SK-N-SH (cell line): Measurements from ENCODE around the gene OR52B4. TPM values are rescaled to one million over a fixed set of nuclear protein-coding genes. Genes with fewer than 3 reads are reported as not detected.

ENCODE experiments used
- CTCF ChIA-PET: fragments of 300-600, 350-600 bp; formaldehyde crosslinking; extraction: SDS; loops from one replicate; lab custom pipeline; 2021; lab: Yijun Ruan, JAX
- POLR2A ChIA-PET: fragments of 350-600 bp; sonication (Branson Sonifier 250); formaldehyde crosslinking; extraction: SDS; loops from one replicate; lab custom pipeline; 2020; ENCODE audit warnings: antibody characterized with exemption, inconsistent platforms; lab: Yijun Ruan, JAX
- DNase-seq: peaks from one replicate; pipeline ENCODE4 v3.0.0; 2012
- H2AFZ ChIP-seq: fragments of 200-600 bp; sonication (generic); 2 replicates; pipeline ENCODE4 v1.8.1; 2016; ENCODE audit warnings: antibody characterized with exemption, mild to moderate bottlenecking, low read depth
- H3F3A ChIP-seq: fragments of 200-600 bp; sonication (generic); replicated peaks from 2 replicates; pipeline ENCODE3; 2016; ENCODE audit warnings: antibody characterized with exemption, mild to moderate bottlenecking; ENCODE audit not compliant: insufficient read depth
- H3K27ac ChIP-seq, 2 experiments: fragments of 200-500 bp in 1 of 2; fragments of 200-600 bp in 1 of 2; sonication (Bioruptor generic) in 1 of 2; sonication (generic), shearing (Covaris generic) in 1 of 2; 2 replicates each; pipeline versions ENCODE4 v1.5.1 to v1.6.1; 2014 to 2016; ENCODE audit warnings: low read depth in 2 of 2, inconsistent platforms in 1 of 2, low read length in 1 of 2, mild to moderate bottlenecking in 1 of 2, mixed read lengths in 1 of 2
- H3K27me3 ChIP-seq: fragments of 200-600 bp; sonication (generic), shearing (Covaris generic); 2 replicates; pipeline ENCODE4 v1.6.1; 2016; ENCODE audit warnings: mixed run types; ENCODE audit not compliant: insufficient read depth
- H3K36me3 ChIP-seq, 2 experiments: fragments of 200-500 bp in 1 of 2; fragments of 200-600 bp in 1 of 2; sonication (Bioruptor generic) in 1 of 2; sonication (generic) in 1 of 2; replicated peaks in 1 of 2; 2 replicates each; pipeline versions ENCODE3 to v1.5.1; 2014 to 2016; ENCODE audit warnings: low read length in 1 of 2, mild to moderate bottlenecking in 1 of 2; ENCODE audit not compliant: insufficient read depth in 2 of 2, control insufficient read depth in 1 of 2
- H3K4me1 ChIP-seq, 2 experiments: fragments of 200-500 bp in 1 of 2; fragments of 200-600 bp in 1 of 2; sonication (Bioruptor generic) in 1 of 2; sonication (generic), shearing (Covaris generic) in 1 of 2; 2 replicates each; pipeline versions ENCODE4 v1.5.1 to v1.6.1; 2014 to 2016; ENCODE audit warnings: low read depth in 1 of 2, low read length in 1 of 2, mixed run types in 1 of 2; ENCODE audit not compliant: insufficient read depth in 2 of 2, control insufficient read depth in 1 of 2
- H3K4me2 ChIP-seq: fragments of 200-600 bp; sonication (generic), shearing (Covaris generic); 2 replicates; pipeline ENCODE4 v1.6.1; 2017; ENCODE audit warnings: mixed run types
- H3K4me3 ChIP-seq, 2 experiments: fragments of 200-500 bp in 1 of 2; fragments of 200-600 bp in 1 of 2; sonication (Bioruptor generic) in 1 of 2; sonication (generic), shearing (Covaris generic) in 1 of 2; 2 replicates each; pipeline versions ENCODE4 v1.5.1 to v1.8.1; 2014 to 2016; ENCODE audit warnings: low read depth in 2 of 2, inconsistent platforms in 1 of 2, low read length in 1 of 2, mild to moderate bottlenecking in 1 of 2, mixed read lengths in 1 of 2, moderate library complexity in 1 of 2
- H3K79me2 ChIP-seq: fragments of 200-600 bp; sonication (generic); 2 replicates; pipeline ENCODE4 v1.8.1; 2017; ENCODE audit warnings: mild to moderate bottlenecking; ENCODE audit not compliant: insufficient read depth
- H3K9ac ChIP-seq: fragments of 200-600 bp; sonication (generic); 2 replicates; pipeline ENCODE4 v1.6.1; 2017; ENCODE audit warnings: mixed run types
- H3K9me2 ChIP-seq: fragments of 200-600 bp; sonication (generic); 2 replicates; pipeline ENCODE4 v1.6.1; 2017; ENCODE audit warnings: mixed run types
- H3K9me3 ChIP-seq: fragments of 200-600 bp; sonication (generic); 2 replicates; pipeline ENCODE4 v1.6.1; 2017; ENCODE audit warnings: mixed run types, mild to moderate bottlenecking, moderate library complexity
- H4K20me1 ChIP-seq: fragments of 200-600 bp; sonication (generic); 2 replicates; pipeline ENCODE4 v1.6.1; 2017; ENCODE audit warnings: mild to moderate bottlenecking, mixed run types; ENCODE audit not compliant: insufficient read depth
- ELF1 ChIP-seq: IDR thresholded peaks from 2 replicates; pipeline ENCODE4 v1.4.0; 2012
- EP300 ChIP-seq, 2 experiments: IDR thresholded peaks; 2 replicates each; pipeline versions ENCODE4 v1.4.0 to v1.6.1; 2012; ENCODE audit warnings: borderline replicate concordance in 1 of 2, low read depth in 1 of 2, low read length in 1 of 2
- EZH2phosphoT487 ChIP-seq: fragments of 200-600 bp; sonication (generic); IDR thresholded peaks from 2 replicates; pipeline ENCODE4 v1.6.1; 2017; ENCODE audit warnings: low read depth, mixed run types, mild to moderate bottlenecking, antibody characterized with exemption, moderate library complexity, borderline replicate concordance
- FOXM1 ChIP-seq: IDR thresholded peaks from 2 replicates; pipeline ENCODE4 v1.4.0; 2012; ENCODE audit warnings: low read depth, mild to moderate bottlenecking
- GABPA ChIP-seq: IDR thresholded peaks from 2 replicates; pipeline ENCODE4 v1.4.0; 2012; ENCODE audit warnings: low read depth, mild to moderate bottlenecking
- GATA2 ChIP-seq: sonication (generic); formaldehyde crosslinking; IDR thresholded peaks from 2 replicates; pipeline ENCODE4 v1.5.0; 2020; ENCODE audit warnings: mild to moderate bottlenecking, missing genetic modification reagents
- JUND ChIP-seq: IDR thresholded peaks from 2 replicates; pipeline ENCODE4 v1.4.0; 2012
- NFIC ChIP-seq: IDR thresholded peaks from 2 replicates; pipeline ENCODE4 v1.4.0; 2012; ENCODE audit warnings: borderline replicate concordance
- POLR2AphosphoS5 ChIP-seq: IDR thresholded peaks from 2 replicates; pipeline ENCODE4 v1.6.1; 2012; ENCODE audit warnings: low read depth, low read length
- RCOR1 ChIP-seq: fragments of 150-350 bp; IDR thresholded peaks from 2 replicates; pipeline ENCODE4 v1.6.1; 2017; ENCODE audit warnings: antibody characterized with exemption, low read length
- SMC3 ChIP-seq: IDR thresholded peaks from 2 replicates; pipeline ENCODE4 v1.6.1; 2012; ENCODE audit warnings: low read depth, low read length, improper control_type of control experiment
- TAF1 ChIP-seq: IDR thresholded peaks from 2 replicates; pipeline ENCODE4 v1.6.1; 2012; ENCODE audit warnings: low read depth, mild to moderate bottlenecking, low read length, moderate library complexity, borderline replicate concordance
- USF2 ChIP-seq: fragments of 150-350 bp; IDR thresholded peaks from 2 replicates; pipeline ENCODE4 v1.6.1; 2017; ENCODE audit warnings: antibody characterized with exemption, low read length, low read depth, borderline replicate concordance
- WGBS: methylation state at CpG from one replicate; pipeline ENCODE4 v1.1.6; 2017; ENCODE audit warnings: low lambda C conversion rate; 5-methylcytosine and 5-hydroxymethylcytosine counted together
- polyA plus RNA-seq, 3 experiments: library from polyadenylated mRNA; depleted of rRNA; stranded (reverse); fragments of >200 nt; gene quantifications; 2 replicates each; pipeline ENCODE4 v1.2.3, GENCODE V29; 2012
- TF ChIP-seq, protein P1 (sequence below): IDR thresholded peaks from 2 replicates; pipeline ENCODE4 v1.4.0; 2012; ENCODE audit warnings: low read depth, borderline replicate concordance

Gene OR52B4
- polyA plus RNA-seq, 1 of the 3 experiments (the other 2 are of a cell fraction), result not detected

- H3K9me2 ChIP-seq, result no peaks in the 10 kb centered on the region
- H2AFZ ChIP-seq, result peak overlapping the region; percentile 82
- H3K27ac ChIP-seq, result no peak overlapping the region
- no peaks in the 10 kb centered on the region for H3F3A ChIP-seq
- H3K79me2 ChIP-seq, result no peaks in the 10 kb centered on the region
- H3K4me2 ChIP-seq, result peak overlapping the region; percentile 89
- no peaks in the 10 kb centered on the region for H4K20me1 ChIP-seq
- POLR2A ChIA-PET, result no interaction called here
- no peaks in the 10 kb centered on the region for H3K9me3 ChIP-seq
- peaks cover 0 to 6% of the 10 kb centered on the region in 2 experiments; a peak in 1 of 4 replicates for H3K4me1 ChIP-seq
- peak overlapping the region; percentile 78 for H3K4me3 ChIP-seq
- TF ChIP-seq GABPA, result no peak
- no peak for TF ChIP-seq NFIC
- no peak for TF ChIP-seq USF2
- no peak for TF ChIP-seq GATA2 (CRISPR knock-in tag)
- no peak for TF ChIP-seq JUND
- TF ChIP-seq FOXM1, result no peak
- peaks cover 2 to 11% of the 10 kb centered on the region in 2 experiments for H3K36me3 ChIP-seq
- WGBS, result 5% methylated on average over 11 of the region's 11 CpGs
- DNase-seq, result no peak
- CTCF ChIA-PET, result interaction anchor here (2.2 kb wide), 1 partner anchor 207 kb away, joined by 7 read pairs; no protein-coding TSS in a partner anchor
- H3K9ac ChIP-seq, result no peak overlapping the region
- H3K27me3 ChIP-seq, result no peaks in the 10 kb centered on the region
Observed at GRCh38 chr11:4393858-4394223, 25.7 kb upstream of the OR52B4 start.

- Histone ChIP-seq H2AFZ (peak within 1 kb of the TSS; percentile 82), H3F3A (no peaks in the 10 kb centered on the region), H3K36me3 (peaks cover 2 to 11% of the 10 kb centered on the region in 2 experiments), H3K4me3 (peak within 1 kb of the TSS; percentile 78), H3K9me3 (no peaks in the 10 kb centered on the region), H3K4me1 (peaks cover 0 to 6% of the 10 kb centered on the region in 2 experiments; a peak in 1 of 4 replicates), H4K20me1 (no peaks in the 10 kb centered on the region), H3K4me2 (peak within 1 kb of the TSS; percentile 89), H3K79me2 (no peaks in the 10 kb centered on the region), H3K27ac (peak within 1 kb of the TSS; percentile 12 to 39; a peak in 2 of 4 replicates), H3K27me3 (no peaks in the 10 kb centered on the region), H3K9ac (peak within 1 kb of the TSS; percentile 71), H3K9me2 (no peaks in the 10 kb centered on the region)
- TF ChIP-seq TAF1 (no peak), EP300 (IDR thresholded peaks at IDR 0.05; ENCODE audit: borderline replicate concordance in 1 of 2, low read depth in 1 of 2, low read length in 1 of 2) (no peak), POLR2AphosphoS5 (peak; percentile 76; the same call in 1 of the 2 replicates), ELF1 (0 out of 2 replicates have a peak, but pooled peaks have one; percentile 9), GABPA (peak; percentile 12; the same call in 1 of the 2 replicates)
- ChIA-PET CTCF (interaction anchor here (2.2 kb wide), 1 partner anchor 206 kb away, joined by 7 read pairs; no protein-coding TSS in a partner anchor), POLR2A (no interaction called here)
- DNase-seq, result peak; percentile 71
- 2% methylated on average over 8 of the region's 13 CpGs for WGBS
Observed at GRCh38 chr11:4393209-4393857, 25.1 kb upstream of the OR52B4 start, which contains the start of gene TRIM21. TSS of gene TRIM21 (minus strand) at chr11:4393702. CDS start at chr11:4390409, 3,293 bp downstream.

DNA sequence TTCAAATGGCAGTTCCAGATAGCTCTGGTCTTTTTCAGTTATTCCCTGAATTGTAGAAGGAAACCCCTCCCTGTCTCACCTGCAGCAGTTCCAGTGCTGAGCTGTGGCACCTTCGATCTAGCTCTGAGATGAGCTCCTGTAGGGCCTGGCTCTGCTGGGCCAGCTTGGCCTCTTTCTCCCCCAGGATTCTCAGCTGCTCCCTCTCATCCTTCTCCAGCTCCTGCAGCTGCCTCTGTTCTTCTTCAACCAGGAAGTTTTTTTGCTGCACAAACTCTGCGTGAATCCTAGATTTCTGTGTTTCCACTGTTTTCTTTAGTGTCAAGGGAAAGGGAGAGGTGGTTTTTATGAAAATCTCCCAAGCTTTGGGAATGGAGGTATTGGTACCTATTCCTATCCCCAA is 20.0 kb upstream of the OR52B4 start:
- Histone ChIP-seq H3K27me3 (no peaks in the 10 kb centered on the region), H3K4me2 (no peak overlapping the region), H3K9me3 (no peaks in the 10 kb centered on the region), H3F3A (no peaks in the 10 kb centered on the region), H3K9ac (no peak overlapping the region), H3K27ac (no peak overlapping the region), H3K4me3 (no peak overlapping the region), H3K36me3 (peaks cover 2 to 21% of the 10 kb centered on the region in 2 experiments), H3K79me2 (no peaks in the 10 kb centered on the region), H3K9me2 (no peaks in the 10 kb centered on the region), H2AFZ (no peak overlapping the region), H4K20me1 (no peaks in the 10 kb centered on the region), H3K4me1 (peaks cover 0 to 2% of the 10 kb centered on the region in 2 experiments; a peak in 1 of 4 replicates)
- 86% methylated on average over 2 of the region's 2 CpGs for whole genome bisulfite sequencing
- POLR2A ChIA-PET, result no interaction called here
- no peak for DNase-seq
- CTCF ChIA-PET, result no interaction called here
- TF ChIP-seq GATA2 (CRISPR knock-in tag), result no peak
- TF ChIP-seq USF2, result no peak
- no peak for TF ChIP-seq SMC3
- TF ChIP-seq TAF1, result no peak
- TF ChIP-seq, protein P1, sequence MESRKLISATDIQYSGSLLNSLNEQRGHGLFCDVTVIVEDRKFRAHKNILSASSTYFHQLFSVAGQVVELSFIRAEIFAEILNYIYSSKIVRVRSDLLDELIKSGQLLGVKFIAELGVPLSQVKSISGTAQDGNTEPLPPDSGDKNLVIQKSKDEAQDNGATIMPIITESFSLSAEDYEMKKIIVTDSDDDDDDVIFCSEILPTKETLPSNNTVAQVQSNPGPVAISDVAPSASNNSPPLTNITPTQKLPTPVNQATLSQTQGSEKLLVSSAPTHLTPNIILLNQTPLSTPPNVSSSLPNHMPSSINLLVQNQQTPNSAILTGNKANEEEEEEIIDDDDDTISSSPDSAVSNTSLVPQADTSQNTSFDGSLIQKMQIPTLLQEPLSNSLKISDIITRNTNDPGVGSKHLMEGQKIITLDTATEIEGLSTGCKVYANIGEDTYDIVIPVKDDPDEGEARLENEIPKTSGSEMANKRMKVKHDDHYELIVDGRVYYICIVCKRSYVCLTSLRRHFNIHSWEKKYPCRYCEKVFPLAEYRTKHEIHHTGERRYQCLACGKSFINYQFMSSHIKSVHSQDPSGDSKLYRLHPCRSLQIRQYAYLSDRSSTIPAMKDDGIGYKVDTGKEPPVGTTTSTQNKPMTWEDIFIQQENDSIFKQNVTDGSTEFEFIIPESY, result no peak
- TF ChIP-seq RCOR1, result no peak
- TF ChIP-seq EZH2phosphoT487, result no peak
